RPMI7951 (cell line): ENCODE measurements around the gene GLT6D1. TPM values are rescaled to one million over a fixed set of nuclear protein-coding genes. Genes with fewer than 3 reads are reported as not detected.
"Not testable (repeated sequence)": the region's sequence is repeated elsewhere in the genome, so short reads cannot be mapped to it uniquely, and the experiment has no call there.

ENCODE experiments used
- DNase-seq: peaks from one replicate; pipeline ENCODE4 v3.0.0-alpha.2; 2012; ENCODE audit warnings: low read depth
- total RNA-seq: library from RNA; depleted of rRNA; stranded (reverse); fragments of >200 nt; shearing (Covaris generic); gene quantifications from 2 replicates; pipeline ENCODE4 v1.2.3, GENCODE V29; 2014; rRNA removed

GLT6D1 gene, protein sequence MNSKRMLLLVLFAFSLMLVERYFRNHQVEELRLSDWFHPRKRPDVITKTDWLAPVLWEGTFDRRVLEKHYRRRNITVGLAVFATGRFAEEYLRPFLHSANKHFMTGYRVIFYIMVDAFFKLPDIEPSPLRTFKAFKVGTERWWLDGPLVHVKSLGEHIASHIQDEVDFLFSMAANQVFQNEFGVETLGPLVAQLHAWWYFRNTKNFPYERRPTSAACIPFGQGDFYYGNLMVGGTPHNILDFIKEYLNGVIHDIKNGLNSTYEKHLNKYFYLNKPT
- total RNA-seq = not detected in 2 replicates

DNA sequence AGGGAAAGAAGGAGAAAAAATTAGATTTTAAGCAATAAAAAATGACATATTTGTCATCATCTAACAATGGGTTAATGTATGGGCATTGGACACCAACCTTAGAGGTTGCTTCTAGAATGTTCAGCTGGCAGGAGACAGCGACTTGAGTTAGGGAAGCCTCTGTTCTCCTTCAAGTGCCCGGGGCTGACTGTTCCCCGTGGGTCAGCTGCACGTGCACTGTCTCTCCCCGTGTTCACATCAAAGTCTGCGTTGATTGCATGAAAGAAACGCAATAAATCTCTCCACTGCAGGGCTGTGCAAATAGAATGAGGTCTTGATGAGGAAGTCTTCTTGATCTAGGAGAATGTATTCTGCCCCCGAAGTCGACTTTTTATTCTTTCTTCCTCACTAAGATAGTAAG is at the start of gene GLT6D1:
TSS of gene GLT6D1 (minus strand) at position 345 of the 400 bp plus-strand sequence. CDS start 353 bp downstream, outside the sequence.
- no peak for DNase-seq

DNA sequence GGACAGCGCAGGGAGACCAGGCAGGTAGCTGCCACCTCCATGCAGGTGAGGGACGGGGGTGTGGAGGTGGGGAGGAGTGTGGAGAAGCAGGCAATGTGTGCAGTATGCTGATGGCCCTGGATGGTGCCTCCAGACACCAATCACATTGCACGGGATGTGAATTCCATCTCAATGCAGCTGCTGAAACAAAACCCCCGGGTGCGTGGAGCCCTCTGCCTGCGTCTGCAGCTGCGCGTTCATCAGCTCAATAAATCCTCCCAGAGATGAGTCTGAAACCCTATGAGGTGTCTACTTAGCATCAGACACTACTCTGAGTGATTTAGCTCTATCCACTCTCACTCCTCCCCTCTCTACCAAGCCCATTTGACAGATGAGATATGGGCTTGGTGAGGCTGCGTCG is 49.7 kb upstream of the GLT6D1 start:
- no peak for DNase-seq

DNA sequence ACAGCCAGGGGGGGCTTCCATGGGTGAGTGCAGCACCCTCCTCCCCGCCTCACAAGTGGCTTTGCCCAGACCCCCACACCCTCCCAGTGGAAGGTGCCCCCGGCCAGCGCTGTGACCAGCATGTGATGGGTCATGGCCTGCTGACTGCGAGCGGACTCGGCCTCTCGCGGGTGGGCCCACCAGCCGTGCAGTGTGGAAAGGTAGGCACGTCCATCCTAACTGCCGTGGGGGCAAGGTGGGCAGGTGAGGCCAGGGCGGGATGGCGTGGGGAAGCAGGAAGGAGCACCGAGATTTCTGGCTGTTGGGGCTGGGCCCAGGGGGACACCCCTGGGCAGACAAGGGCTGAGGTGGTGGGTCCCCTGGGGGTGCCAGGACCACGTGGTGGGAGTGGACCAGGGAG is 47.9 kb upstream of the GLT6D1 start:
- DNase-seq = no peak

DNA sequence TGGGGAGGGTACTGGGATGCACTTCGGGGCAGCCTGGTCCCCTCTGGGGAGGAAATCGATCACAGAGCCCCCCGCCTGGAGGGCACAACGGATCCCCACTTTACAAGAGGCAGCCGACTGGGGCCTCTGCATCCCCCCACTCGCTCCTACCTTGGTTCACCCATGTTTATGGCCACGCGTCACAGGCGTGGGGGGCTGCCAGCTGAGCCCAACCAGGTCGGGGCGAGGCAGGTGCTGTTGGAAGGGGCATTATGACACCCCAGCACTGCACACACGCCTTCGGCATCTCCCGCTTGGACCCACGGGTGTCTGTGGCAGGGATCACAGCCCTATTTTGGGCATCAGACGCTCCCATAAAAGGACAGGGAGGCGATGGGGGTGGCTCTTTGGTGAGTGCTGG is 45.4 kb upstream of the GLT6D1 start:
- no peak for DNase-seq

DNA sequence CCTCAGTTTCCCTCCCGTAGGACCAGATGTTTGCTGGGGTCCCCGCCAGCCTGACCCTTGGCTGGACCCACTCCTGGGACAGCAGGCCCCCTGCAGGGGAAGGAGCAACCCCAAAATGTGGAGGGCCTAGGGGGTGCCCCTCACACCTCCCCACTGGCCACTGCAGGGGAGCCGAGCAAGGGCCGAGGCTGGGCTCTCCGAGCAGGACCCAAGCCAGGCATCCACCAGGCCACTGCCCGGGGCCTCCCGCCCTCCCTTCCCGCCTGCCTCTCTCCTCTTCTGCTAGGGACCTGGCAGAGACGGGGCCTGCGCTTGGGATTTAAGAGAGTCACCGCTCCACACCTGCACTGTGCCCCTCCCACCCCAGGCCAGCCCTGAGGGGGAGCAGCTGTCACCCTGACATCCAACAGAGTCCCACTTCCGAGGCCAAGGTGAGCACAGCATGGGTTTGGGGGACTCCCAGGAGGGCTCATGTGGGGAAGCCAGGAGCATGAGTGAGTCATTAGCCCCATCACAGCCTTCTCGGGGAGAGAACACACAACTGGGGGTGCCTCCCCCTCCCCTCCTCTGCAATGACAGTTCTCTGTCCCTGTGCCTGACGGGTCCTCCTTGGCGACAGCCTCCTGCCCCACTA is 44.2 kb upstream of the GLT6D1 start:
- DNase-seq = no peak

DNA sequence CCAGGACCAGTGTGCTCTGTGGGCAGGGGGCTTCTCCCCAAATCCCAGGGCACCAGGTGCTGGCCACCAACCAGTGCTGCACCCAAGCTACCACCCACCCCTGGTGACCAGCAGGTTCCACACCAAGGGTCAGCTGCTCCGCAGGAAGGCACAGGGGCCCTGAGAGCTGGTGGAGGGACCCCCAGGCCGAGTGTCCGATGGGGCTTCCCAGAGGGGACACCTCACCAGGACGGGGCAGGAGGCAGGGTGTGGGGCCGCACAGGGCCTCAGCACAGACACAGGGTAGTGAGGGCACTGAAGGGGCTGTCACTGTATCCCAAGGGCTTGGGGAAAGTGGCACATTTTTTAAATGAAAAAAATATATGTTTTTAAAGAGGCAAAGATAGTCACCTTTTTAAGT is 41.8 kb upstream of the GLT6D1 start:
- DNase-seq = no peak

DNA sequence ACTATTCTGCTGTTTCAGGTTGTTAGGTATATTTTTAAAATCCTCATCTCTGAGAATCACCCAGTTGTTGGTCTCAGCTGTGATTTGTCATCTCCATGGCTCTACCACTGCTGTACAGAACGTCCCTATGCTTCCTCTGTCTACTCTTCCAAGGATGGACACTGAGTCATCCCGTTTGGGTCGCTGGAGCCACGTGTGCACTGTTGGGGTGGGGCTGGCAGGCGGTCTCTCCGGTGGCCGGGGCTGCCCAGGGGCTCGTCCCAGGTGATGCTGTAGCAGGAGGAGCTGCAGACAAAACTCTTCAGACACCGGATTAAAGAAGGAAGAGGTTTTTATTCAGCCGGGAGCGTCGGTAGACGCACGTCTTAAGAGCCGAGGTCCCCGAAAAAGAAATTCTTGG is 40.7 kb upstream of the GLT6D1 start:
- peak; percentile 1 for DNase-seq

DNA sequence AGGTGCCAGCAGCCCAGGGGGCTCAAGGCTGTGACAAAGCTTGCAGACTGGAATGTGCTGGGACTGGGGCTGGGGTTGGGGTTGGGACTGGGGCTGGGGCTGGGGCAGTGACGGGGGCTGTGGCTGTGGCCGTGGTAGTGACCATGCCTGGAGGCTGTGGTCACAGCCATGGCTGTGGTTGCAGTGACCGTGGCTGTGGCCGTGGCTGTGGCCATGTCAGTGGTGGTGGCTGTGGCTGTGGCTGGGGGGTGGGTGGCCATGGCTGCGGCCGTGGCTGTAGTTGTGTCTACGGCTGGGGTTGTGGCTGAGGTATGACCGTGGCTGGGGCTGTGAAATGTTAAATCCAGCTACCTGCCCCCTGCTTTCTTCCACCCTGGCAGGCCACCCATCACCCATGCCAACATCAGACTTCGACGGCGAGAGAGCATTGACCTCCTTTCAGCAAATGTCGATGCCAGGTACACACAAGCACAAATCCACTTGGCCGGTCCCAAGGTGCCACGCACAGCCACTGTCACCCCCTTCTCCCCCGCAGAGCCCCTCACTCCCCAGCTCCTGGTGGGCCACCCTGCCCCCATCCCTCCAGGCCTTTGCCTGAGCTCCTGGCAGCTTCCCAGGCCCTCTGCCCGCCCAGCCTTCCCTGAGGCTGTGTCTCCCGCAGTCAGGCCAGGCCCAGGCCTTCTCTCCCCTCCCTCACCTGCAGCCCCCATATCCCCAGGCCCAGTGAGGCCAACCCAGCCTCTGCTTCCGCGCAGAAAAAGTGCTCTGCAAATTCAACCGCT is 39.1 kb upstream of the GLT6D1 start:
- no peak for DNase-seq

DNA sequence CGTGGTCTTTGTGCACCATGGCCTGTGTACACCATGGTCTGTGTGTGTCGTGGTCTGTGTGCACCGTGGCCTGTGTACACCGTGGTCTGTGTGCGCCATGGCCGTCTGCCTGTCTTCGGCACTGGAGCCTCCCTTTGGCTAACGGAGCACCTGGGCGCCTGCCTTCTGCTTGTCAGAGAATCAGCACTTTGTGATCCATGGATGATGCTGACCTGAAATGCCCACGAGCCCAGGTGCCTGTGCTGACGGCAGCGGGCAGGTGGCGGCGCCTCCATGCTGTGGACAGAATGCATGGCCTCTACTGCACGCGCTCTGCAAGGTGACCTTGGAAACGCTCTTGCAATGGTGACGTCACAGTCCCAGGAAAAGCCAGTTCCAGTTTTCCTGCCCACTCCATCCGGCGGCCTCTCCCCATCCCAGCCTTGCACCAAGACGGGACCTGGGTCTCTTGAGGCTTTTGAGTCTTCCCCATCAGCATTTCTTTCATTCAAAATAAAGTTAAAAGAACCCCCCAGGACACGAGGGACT is 38.4 kb upstream of the GLT6D1 start:
- no peak for DNase-seq

DNA sequence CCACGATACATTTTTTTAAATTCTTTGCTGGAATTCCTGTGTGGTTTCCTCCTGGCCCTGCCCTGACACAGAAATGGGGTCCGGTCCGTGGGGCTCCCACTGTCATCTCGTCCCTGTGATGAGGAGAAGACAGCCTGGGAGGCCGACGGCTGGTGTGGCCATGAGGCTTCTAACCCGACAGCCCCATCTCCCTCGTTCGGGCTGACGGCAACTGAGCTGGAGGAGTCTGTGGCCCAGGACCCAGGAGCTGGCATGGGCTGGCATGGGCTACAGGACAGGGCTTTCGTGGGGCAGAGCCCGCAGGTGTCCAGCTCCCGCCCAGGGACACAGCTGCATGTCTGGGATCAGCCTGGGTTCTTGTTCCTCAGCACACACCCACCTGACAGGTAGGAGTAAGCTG is 37.6 kb upstream of the GLT6D1 start:
- no peak for DNase-seq

DNA sequence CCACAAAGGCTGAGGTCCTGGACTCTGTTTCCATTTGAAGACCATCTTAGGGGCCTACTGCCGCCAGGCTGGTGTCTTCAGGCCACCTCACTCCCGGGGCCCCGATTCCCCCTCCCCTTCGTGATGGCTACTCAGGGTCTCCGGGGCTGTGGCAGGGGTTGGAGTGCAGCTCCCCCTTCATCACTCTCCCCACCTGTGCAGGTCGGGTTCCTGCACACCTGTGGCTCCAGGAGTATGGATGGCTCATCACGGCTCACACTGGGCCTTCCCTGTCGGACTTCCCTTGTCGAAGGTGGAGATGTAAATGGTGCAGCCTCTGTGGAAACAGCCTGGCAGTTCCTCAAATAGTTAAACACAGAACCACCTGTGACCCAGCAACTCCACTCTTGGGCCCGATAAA is 35.6 kb upstream of the GLT6D1 start:
- no peak for DNase-seq

DNA sequence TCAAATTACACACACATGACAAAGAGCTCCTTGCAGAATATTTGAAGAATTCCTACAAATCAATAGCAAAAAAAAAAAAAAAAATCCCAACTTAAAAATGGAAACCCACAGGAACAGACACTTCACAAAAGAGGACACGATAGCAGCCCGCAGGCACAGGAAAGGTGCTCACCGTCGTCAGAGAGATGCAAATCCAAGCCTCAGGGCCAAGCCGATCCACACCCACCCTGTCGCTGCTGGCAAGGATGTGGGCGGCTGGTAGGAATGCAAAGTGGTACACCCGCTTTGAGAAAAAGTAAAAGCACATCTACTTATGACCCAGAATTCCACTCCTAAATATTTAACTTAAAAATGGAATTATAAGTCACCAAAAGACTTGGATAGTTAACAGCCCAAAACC is 34.6 kb upstream of the GLT6D1 start:
- no peak for DNase-seq

DNA sequence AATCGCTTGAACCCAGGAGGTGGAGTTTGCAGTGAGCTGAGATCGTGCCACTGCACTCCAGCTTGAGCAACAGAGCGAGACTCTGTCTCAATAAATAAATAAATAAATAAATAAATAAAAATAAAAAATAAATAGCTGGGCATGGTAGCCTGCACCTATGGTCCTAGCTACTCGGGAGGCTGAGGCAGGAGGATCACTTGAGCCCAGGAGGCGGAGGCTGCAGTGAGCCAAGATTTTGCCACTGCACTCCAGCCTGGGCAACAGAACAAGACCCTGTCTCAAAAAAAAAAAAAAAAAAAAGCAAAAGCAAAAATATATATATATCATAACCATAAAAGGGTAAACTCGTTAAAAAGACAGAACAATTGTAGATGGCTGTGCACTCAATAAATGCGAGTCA is 33.4 kb upstream of the GLT6D1 start:
- not testable (repeated sequence) for DNase-seq

DNA sequence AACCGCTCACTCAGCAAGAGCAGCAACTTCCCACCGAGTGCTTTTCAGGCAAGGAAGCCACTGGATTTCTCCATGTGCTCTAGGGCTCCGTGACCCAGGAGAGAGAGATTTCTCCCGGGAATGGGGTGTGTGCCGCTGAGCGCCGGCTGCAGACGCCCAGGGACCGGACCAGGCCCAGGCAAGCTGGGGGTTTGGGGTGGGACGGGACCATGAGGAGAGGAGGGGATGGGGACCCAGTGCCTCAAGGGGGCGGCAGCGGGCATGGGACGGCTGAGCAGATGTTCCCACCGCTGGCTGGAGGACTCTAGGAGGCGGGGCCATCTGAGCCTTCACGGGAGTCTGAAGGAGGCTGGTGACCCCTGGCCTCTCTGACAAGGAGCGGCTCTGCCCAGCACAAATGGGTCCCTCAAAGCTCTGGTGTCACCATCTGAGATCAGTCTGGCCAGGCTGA is 32.3 kb upstream of the GLT6D1 start:
- DNase-seq = no peak

DNA sequence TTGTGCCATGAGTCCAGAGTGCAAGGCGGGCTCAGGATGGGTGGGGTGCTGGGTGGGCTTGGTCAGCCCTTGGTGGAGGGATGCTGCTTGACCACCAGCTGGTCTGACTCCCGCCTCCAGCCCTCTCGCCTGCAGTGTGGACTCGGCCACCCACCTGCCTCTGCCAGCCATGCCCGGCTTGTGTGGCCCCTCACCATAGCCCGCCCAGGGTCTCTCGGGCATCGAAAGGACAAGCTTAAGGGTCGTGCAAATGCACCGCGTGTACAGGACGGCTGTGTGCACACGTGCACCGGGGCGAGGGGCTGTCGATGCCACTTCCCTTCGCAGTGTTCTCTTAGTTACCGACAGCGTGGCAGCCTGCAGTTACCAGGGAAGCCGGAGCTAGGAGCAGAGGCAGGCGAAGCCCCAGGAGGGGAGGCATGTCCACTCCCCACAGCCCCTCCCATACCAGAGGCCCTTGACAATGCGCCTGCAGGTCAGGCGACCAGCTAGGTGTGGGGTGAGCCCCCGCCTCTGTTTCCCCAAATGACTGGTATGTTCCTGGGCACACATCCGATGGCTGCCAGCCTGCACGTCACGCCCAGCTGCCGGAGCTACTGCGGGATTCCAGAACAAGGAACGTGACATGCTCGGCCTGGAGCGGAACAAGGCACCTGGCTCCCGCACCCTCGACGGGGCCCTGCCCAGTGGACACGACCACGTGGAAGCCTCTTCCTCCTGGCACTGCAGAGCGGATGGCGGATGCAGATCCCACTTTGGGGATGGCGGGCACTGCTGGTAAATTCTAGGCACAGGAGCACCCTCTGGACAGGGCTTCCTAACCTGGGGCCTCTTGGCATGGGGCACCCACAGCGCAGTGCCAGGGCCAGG is 31.6 kb upstream of the GLT6D1 start:
- no peak for DNase-seq

DNA sequence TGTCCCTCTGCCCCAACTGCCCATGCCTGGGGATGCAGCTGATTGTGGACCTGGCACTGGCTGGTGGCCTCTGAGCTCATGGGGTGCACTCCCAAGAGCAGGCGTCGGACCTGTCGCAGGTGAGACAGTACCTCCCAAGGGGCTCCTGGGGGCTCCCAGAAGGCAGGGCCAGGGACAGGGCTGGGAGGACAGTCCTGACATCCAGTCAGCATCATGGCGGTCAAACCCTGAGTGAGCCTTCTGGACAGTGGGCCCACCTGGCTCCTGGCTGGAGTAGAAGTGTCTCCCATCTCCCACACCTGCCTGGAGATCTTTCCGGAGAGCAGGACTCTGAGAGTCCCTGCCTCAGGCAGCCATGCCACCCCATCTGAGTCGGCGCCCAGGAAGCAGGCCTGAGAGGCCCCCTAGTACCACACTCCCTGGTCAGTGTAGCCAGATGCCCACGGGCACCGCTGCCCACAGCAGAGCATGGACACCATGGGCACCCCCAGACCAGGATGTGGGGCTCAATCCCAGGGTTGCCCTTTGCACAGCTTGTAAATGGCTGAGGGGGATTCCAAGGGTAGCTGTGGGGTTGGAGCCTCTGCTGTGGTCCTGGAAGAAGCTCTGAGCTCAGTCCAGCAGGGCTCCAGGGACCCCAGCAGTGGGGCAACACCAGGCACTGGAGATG is 30.4 kb upstream of the GLT6D1 start:
- DNase-seq = no peak

DNA sequence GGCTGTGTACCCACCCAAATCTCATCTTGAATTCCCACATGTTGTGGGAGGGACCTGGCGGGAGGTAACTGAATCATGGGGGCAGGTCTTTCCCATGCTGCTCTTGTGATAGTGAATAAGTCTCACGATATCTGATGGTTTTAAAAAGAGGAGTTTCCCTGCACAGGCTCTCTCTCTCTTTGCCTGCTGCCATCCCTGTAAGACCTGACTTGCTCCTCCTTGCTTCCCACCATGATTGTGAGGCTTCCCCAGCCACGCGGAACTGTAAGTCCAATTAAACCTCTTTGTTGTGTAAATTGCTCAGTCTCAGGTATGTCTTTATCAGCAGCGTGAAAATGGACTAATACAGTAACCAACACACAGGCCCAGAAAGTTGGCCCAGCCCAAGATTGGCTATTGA is 29.7 kb upstream of the GLT6D1 start:
- not testable (repeated sequence) for DNase-seq

DNA sequence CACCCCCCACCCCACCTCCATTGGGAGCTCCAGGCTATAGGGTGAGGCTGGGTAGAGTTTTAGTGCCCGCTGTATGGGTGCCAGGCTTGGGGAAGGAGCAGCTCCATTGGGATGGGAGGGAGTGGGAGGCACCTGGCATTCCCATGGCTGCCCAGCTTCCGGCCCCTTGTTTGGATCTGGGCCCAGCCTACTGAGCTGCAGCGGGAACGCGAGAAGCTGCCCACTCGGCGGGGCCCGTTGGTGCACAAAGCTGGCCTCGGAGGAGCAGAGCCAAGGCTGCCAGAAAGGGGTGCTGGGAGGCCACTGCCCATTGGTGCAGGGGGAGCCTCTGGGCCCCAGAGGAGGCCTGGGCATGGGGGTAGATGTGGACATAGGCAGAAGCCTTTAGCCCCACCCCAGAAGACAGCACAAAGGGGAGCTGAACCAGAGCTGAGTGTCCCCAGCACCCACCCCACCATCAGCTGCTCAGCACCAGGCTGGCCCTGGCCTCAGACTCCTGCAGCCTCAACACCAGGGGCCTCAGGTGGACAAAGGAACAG is 28.2 kb upstream of the GLT6D1 start:
- no peak for DNase-seq

DNA sequence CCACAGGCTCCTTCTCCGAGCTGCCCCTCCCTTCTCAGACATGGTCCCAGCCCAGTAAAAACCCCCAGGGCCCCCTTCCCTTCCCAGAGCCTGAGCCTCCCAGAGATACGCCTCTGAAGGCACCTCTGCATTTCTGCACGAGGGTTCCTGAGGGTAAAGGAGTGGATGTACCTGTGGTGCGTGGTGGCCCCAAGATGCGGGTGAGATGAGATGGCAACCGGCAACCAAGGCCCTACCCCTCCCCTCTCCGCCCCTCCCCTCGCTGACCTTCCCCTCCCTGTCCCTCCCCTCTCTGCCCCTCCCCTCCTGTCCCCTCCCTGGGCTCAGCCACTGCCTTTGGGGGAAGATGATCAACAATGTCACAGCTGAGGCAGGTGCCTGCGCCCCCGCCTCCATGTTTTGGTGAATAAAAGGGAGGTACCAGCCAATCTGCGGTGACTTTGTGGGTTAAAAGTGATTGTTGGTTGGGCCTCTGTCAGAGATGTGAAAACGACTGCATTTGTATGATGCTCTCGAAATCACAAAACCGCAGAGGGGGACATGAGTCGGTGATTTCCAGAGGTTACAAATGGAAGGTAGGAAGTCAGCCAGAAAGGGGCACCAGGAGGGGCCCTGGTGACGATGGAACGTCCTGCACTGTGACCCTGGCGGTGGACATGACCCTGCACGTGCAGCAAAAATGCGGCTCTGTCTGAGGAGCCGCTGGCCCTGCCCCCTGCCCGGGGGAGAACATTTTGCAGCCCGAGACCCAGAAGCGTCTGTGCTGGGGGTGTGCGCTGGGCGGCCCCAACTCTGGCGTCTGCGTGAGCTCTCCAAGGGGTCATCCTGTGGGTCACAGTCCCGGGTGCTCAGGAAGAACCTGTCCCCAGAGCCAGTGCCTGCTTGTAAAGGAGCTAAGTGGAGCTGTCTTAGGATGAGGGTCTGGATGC is 27.5 kb upstream of the GLT6D1 start:
- no peak for DNase-seq

DNA sequence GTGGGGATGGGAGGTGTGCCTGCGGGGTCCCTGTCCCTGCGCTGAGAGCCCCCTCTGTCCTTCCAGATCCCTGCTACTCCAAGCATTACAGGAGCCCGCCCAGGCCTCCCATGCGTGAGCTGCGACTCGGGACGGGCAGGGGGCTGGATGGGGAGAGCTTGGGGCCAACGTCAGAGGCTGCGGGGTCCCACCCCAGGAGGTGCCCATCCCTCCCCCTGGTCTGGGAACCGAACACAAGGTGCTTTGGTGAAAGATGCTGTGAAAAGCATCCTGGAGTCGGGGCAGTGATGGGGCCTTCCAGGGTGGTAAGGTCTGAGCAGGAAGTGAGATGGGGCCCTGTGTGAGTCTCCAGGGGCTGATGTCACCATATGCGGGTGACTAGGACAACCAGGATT is 26.5 kb upstream of the GLT6D1 start:
- DNase-seq = no peak
